ENCODE measurements around the gene KCTD17.

DNA sequence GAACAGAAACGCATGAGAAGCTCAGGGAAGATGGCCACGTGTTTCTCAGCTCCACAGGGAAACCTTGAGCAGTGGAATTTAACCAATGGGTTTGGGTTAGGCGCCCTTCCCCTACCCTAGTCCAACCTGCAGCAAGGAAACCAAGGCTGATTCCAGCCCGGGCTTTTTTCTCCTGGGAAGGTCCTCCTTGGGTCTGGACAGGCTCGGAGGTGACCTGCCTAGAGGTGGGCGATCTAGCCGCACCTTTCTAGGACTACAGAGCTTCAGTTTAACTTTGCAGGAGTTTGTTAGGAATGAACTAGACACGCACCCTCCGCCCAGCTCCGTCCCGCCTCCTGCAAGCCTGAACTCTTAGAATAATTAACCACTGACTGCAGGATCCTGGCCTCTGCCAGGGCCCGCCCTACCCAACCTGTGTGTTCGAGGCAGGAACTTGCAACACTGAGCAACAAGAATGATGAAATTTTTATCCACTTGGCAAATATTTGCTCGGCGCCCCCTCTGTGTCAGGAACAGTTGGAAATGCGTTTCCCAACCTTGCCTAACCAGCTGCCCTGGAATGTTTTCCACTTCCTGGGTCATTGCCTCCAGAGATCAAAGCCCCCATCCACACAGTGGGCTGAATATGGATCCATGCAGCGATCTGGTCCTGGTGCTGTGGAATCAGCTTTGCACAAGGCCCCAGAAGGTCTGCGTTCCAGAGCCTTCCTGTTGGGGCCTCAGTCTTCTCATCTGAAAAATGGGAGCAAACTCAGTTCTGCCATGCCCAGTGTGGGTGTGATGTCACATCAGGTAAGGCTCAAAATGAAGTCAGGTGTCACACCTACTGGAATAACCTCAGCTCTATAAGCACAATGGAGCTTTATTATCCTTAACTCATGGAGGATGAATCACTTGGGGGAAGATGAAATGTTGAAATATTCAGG lies 18.7 kb upstream of the KCTD17 start:
- no peak for TF ChIP-seq CTCF (IDR thresholded peaks at IDR 0.05 in 4 of 5, conservative IDR thresholded peaks at IDR 0.05 in 1 of 5)
- TF ChIP-seq POLR2A (IDR thresholded peaks at IDR 0.05): no peak
